NCI-H345 treated with DMSO at 0.1 percent for 48 hours (cell line): Measurements from ENCODE around the gene FGR.
"Not testable (repeated sequence)": the region's sequence is repeated elsewhere in the genome, so short reads cannot be mapped to it uniquely, and the experiment has no call there.

Source experiments
- DNase-seq: peaks from one replicate; lab custom pipeline; 2025; ENCODE audit not compliant: unreplicated experiment; lab: John Stamatoyannopoulos, UW

FGR gene

DNA sequence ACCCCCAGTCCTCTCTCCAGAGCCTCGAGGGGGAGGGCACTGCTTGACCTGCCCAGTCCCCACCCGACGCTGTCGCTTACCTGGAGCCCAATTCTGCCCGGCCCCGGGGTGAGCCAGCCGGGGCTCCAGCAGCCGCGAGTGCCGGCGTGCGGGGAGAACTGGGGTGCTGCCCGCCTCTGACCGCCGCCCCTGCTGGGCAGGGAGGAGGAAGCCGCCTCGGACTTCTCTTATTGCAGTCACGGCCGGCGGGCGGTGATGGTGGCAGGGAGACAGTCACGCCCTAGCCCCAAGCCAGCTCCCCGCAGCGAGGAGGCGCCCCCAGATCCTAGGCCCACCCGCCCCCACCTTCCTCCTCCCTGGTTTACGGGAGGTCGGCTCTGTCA, at the start of gene FGR:
TSS of gene FGR (minus strand) at position 201 of the 383 bp plus-strand sequence. CDS start 11,269 bp downstream, outside the sequence.
- no peak for DNase-seq

- DNase-seq = no peak
These were observed 49.2 kb upstream of the FGR start for GRCh38 chr1:27684176-27684575.

- no peak for DNase-seq
These were observed 47.5 kb upstream of the FGR start for GRCh38 chr1:27682351-27682944.

DNA sequence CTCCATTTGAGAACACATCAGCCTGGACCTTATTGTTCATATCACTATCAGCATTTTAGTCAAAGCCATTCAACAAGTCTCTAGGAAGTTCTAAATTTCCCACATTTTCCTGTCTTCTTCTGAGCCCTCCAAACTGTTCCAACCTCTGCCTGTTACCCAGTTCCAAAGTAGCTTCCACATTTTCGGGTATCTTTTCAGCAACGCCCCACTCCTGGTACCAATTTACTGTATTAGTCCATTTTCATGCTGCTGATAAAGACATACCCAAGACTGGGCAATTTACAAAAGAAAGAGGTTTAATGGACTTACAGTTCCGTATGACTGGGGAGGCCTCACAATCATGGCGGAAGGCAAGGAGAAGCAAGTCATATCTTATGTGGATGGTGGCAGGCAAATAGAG, 46.6 kb upstream of the FGR start:
- DNase-seq = not testable (repeated sequence)

DNA sequence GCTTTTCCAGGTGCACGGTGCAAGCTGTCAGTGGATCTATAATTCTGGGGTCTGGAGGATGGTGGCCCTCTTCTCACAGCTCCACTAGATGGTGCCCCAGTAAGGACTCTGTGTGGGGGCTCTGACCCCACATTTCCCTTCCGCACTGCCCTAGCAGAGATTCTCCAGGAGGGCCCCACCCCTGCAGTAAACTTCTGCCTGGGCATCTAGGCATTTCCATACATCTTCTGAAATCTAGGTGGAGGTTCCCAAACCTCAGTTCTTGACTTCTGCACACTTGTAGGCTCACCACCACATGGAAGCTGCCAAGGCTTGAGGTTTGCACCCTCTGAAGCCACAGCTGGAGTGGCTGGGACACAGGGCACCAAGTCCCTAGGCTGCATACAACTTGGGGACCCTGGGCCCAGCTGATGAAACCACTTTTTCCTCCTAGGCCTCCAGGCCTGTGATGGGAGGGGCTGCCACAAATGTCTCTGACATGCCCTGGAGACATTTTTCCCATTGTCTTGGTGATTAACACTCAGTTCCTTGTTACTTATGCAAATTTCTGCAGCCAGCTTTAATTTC, 45.3 kb upstream of the FGR start:
- DNase-seq = not testable (repeated sequence)

- DNase-seq = no peak
These were observed 43.8 kb upstream of the FGR start for GRCh38 chr1:27678747-27679146.

DNA sequence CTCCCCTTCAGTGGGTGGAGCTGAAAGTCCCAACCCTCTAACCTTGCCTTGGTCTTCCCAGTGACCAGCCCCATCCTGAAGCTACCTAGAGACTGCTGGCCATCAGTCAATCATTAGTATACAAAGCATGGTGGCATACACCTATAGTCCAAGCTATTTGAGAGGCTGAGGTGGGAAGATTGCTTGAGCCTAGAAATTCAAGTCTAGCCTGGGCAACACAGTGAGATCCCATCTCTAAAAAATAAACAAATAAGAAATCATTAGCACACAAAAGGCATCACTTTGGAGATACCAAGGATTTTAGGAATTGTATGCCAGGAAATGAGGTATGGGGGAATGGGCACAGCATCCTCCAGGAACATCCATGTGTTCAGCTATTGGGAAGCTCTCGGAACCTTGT, 41.4 kb upstream of the FGR start:
- DNase-seq = no peak

GRCh38 chr1:27672750-27673112, 37.7 kb upstream of the FGR start:
- no peak for DNase-seq

- DNase-seq = peak; percentile 82
These were observed 37.2 kb upstream of the FGR start, which contains the start of gene IFI6 for GRCh38 chr1:27671964-27672749. Gene IFI6 (minus strand): TSS chr1:27672192. CDS start chr1:27669314, 2,878 bp downstream.

DNA sequence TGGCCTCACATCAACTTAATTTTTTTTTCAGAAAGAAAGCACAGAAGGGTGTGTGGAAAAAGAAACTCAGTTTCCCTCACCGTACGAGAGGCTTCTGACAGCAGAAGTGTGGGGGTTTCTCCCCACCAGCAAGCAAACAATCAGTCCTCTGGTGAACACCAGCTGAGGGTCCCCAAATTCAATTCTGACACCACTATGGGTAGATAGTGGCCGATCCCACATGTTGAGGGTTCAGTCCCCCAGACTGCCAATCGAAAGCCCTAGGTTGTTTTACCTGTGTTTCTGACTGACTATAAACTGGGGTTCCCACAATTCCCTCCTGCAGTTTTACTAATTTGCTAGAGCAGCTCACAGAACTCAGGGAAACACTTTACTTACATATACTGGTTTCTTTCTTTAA, 34.9 kb upstream of the FGR start:
- DNase-seq = no peak

DNA sequence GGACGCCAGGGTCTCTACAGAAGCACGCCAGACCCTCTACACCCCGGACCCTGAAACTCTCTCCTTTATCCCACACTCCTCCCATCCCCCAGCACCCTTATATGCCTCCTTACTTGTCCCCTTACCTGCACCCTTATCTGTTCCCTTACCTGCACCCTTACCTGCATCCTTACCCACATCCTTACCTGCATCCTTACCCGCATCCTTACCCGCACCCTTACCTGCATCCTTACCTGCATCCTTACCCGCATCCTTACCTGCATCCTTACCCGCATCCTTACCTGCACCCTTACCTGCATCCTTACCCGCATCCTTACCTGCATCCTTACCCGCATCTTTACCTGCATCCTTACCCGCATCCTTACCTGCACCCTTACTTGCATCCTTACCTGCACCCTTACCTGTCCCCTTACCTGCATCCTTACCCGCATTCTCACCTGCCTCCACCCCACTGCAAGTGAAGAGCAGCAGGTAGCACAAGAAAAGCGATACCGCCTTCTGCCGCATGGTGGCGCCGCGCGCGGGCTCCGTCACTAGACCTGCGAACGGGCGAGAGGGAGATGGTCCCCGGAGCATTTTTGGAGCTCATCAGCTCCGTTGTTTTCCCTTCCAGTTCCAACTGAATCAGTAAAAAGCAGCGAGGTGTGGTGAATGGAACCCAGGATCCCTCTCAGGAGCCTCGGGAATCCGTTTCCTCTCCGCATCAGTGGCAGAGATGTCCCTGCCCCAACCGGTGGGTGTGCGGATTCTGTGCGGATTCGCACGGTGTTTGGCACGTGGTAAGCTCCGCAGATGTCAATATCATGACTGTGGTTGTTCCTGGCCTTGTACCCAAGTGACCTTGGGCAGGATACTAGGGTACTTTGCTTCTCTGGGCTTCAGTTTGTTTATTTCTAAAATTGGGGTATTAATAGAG, 34.1 kb upstream of the FGR start:
- peak; percentile 61 for DNase-seq

- DNase-seq = no peak
These were observed 33.3 kb upstream of the FGR start for GRCh38 chr1:27668121-27668807.

GRCh38 chr1:27666791-27667254, 31.8 kb upstream of the FGR start:
- DNase-seq = no peak

GRCh38 chr1:27666294-27666693, 31.3 kb upstream of the FGR start:
- DNase-seq = no peak

DNA sequence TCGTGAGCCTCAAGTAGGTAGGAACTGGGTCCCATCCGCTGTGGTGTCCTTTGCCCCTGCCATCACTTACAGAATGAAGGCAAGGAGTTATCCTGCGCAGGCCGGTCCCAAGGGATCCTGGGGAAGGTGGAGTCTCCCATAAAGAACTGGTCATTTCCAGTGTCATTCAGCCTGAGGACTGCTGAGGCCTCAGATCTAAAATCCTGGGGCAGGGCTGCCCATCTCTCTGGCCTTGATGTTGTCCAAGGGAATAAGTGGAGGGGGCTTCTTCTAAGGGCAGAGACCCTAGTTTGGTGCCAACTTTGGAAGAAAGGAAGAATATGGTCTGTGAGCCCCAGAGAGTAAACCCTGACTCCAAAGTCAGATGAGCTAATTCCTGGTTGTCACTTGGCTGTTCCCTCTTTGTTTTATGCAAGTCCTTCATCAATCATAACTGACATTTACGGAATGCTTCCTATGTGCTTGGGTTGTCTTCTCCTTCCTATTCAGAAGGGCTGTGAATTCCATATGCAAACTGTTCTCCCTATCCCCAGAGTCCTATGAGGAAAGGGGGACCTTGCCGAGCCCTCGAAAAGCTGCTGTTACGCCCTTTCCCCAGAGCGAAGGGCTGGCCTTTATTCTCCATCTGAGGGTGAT, 30.1 kb upstream of the FGR start:
- no peak for DNase-seq

DNA sequence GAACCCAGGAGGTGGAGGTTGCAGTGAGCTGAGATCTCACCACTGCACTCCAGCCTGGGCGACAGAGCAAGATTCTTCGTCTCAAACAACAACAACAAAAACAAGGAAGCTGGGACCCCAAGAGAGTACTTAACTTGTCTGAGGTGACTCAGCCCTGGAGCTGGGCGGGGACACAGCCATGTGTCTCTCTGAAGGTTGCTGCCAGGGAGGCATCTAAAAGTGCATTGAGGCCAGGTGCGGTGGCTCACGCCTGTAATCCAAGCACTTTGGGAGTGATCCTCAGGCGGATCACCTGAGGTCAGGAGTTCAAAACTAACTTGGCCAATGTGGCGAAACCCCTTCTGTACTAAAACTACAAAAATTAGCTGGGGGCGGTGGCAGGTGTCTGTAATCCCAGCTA, 29.3 kb upstream of the FGR start:
- no peak for DNase-seq

- DNase-seq = peak; percentile 59
These were observed 27.9 kb upstream of the FGR start for GRCh38 chr1:27662707-27663393.

DNA sequence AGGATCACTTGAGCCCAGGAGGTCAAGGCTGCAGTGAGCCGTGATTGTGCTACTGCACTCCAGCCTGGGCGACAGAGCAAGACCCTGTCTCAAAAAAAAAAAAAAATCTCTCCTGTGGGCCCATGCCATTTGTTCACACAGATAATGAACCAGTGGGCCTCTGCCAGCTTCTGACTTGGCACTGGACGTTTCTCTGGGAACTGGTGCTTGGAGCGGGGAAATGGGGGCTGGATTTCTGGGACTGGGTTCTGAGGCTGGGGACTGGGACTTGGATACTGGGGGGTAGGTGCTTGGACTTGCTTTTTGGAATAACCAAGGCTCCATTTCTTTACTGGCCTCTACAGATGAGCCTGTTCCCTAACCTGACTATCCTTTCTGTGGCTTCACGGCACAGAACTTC, 27.3 kb upstream of the FGR start:
- no peak for DNase-seq

GRCh38 chr1:27661412-27662075, 26.6 kb upstream of the FGR start:
- no peak for DNase-seq
